ENCODE measurements around the gene SLC9A9.

DNA sequence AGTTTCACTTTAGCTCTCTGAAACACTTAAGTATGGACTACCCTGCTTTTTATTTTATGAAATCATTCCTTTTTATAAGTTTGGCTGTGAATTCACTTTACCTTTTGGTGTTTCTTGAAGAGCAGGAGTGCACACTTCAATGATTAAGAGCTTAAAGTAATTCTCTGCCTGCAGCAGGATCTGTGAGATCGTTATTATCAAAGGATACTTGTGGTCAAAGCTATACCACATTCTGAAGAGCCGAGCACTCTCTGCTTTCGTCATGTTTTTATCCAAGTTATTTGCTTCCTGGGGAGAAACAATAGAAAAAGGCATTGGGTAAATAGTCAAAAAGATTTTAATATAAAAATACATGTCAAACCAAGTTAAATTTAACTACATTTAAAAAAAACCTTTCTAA is 485.0 kb downstream of the SLC9A9 start:
- TF ChIP-seq, protein P1, sequence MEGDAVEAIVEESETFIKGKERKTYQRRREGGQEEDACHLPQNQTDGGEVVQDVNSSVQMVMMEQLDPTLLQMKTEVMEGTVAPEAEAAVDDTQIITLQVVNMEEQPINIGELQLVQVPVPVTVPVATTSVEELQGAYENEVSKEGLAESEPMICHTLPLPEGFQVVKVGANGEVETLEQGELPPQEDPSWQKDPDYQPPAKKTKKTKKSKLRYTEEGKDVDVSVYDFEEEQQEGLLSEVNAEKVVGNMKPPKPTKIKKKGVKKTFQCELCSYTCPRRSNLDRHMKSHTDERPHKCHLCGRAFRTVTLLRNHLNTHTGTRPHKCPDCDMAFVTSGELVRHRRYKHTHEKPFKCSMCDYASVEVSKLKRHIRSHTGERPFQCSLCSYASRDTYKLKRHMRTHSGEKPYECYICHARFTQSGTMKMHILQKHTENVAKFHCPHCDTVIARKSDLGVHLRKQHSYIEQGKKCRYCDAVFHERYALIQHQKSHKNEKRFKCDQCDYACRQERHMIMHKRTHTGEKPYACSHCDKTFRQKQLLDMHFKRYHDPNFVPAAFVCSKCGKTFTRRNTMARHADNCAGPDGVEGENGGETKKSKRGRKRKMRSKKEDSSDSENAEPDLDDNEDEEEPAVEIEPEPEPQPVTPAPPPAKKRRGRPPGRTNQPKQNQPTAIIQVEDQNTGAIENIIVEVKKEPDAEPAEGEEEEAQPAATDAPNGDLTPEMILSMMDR (IDR thresholded peaks at IDR 0.05; ENCODE audit: low read depth, low read length), result no peak
- no peak for TF ChIP-seq EZH2phosphoT487 (IDR thresholded peaks at IDR 0.05; ENCODE audit: low read depth)
